A549 (cell line): ENCODE measurements around the gene CSTF1. TPM values are rescaled to one million over a fixed set of nuclear protein-coding genes. Genes with fewer than 3 reads are reported as not detected.

Experiments
- ATAC-seq, 2 experiments: fragments of 200-7000 bp in 1 of 2; fragments of >200 bp in 1 of 2; cut with Nextera tagmentation in 1 of 2; cut with Tn5 transposase in 1 of 2; 3 replicates each; pipeline versions ENCODE4 v1.8.0 to v1.9.1; 2018 to 2020; ENCODE audit warnings: mild to moderate bottlenecking in 1 of 2, moderate library complexity in 1 of 2
- CTCF ChIA-PET: fragments of 300-600 bp; sonication (Branson Sonifier 250); formaldehyde crosslinking; extraction: SDS; loops from one replicate; lab custom pipeline; 2021; ENCODE audit warnings: antibody characterized with exemption, inconsistent platforms; lab: Yijun Ruan, JAX
- POLR2A ChIA-PET: fragments of 350-600 bp; formaldehyde crosslinking; extraction: SDS; loops from one replicate; lab custom pipeline; 2021; ENCODE audit warnings: antibody characterized with exemption, inconsistent platforms; lab: Yijun Ruan, JAX
- DNase-seq, 2 experiments: peaks; one replicate each; pipeline versions ENCODE4 v3.0.0 to v3.0.0-alpha.2; 2011 to 2016; ENCODE audit warnings: low read depth in 1 of 2, low spot score in 1 of 2
- FAIRE-seq: peaks from 2 replicates; lab custom pipeline; 2011; peaks lifted over from hg19 to GRCh38; lab: Jason Lieb, UNC
- H3K27ac ChIP-seq, 2 experiments: fragments of >200 bp; sonication (Bioruptor Twin); formaldehyde crosslinking; 3 replicates each; pipeline ENCODE4 v1.5.1; 2016 to 2017
- H3K4me1 ChIP-seq: fragments of >200 bp; sonication (Bioruptor Twin); formaldehyde crosslinking; 3 replicates; pipeline ENCODE4 v1.6.1; 2016
- H3K4me2 ChIP-seq: fragments of >200 bp; sonication (Bioruptor Twin); formaldehyde crosslinking; 3 replicates; pipeline ENCODE4 v1.6.1; 2016
- H3K4me3 ChIP-seq: fragments of >200 bp; sonication (Bioruptor Twin); formaldehyde crosslinking; 3 replicates; pipeline ENCODE4 v1.5.1; 2016
- H3K9me3 ChIP-seq: fragments of >200 bp; sonication (Bioruptor Twin); formaldehyde crosslinking; 3 replicates; pipeline ENCODE4 v1.6.1; 2016
- BHLHE40 ChIP-seq: IDR thresholded peaks from 2 replicates; pipeline ENCODE4 v1.6.1; 2012; ENCODE audit warnings: low read depth, low read length, inconsistent platforms
- CBX2 ChIP-seq: fragments of 200-600 bp; sonication (generic); IDR thresholded peaks from 2 replicates; pipeline ENCODE4 v1.6.1; 2016; ENCODE audit warnings: low read depth, mild to moderate bottlenecking, borderline replicate concordance
- CBX8 ChIP-seq: fragments of 200-600 bp; sonication (generic); IDR thresholded peaks from 2 replicates; pipeline ENCODE4 v1.6.1; 2016
- CHD2 ChIP-seq: fragments of 150-350 bp; IDR thresholded peaks from 2 replicates; pipeline ENCODE4 v1.6.1; 2014; ENCODE audit warnings: low read length; ENCODE audit not compliant: partially characterized antibody
- EP300 ChIP-seq, 2 experiments: fragments of >200 bp; sonication (Bioruptor Twin); formaldehyde crosslinking; IDR thresholded peaks; 2 replicates in 1 of 2; 3 replicates in 1 of 2; pipeline ENCODE4 v1.6.1; 2016 to 2017
- ESRRA ChIP-seq: fragments of 150-350 bp; IDR thresholded peaks from 2 replicates; pipeline ENCODE4 v1.6.1; 2014; ENCODE audit warnings: mild to moderate bottlenecking, low read length, borderline replicate concordance
- FOSB ChIP-seq: fragments of 250-450 bp; sonication (Bioruptor Pico); IDR thresholded peaks from 2 replicates; pipeline ENCODE4 v1.5.0; 2020; ENCODE audit warnings: mild to moderate bottlenecking, moderate library complexity
- FOSL2 ChIP-seq, 2 experiments: fragments of 450-650 bp in 1 of 2; fragments of >200 bp in 1 of 2; sonication (Bioruptor Twin) in 1 of 2; formaldehyde crosslinking; IDR thresholded peaks; 2 replicates each; pipeline versions ENCODE4 v1.5.0 to v1.6.1; 2016 to 2020; ENCODE audit warnings: mild to moderate bottlenecking in 1 of 2, moderate library complexity in 1 of 2
- HDAC2 ChIP-seq: fragments of 200-600 bp; sonication (generic); IDR thresholded peaks from 2 replicates; pipeline ENCODE4 v1.6.1; 2016
- HEYL ChIP-seq: fragments of 250-450 bp; sonication (Bioruptor Pico); IDR thresholded peaks from 2 replicates; pipeline ENCODE4 v1.8.0; 2021; ENCODE audit warnings: mild to moderate bottlenecking, moderate library complexity
- HMGXB4 ChIP-seq: fragments of 250-450 bp; sonication (Bioruptor Pico); IDR thresholded peaks from 2 replicates; pipeline ENCODE4 v1.5.0; 2021; ENCODE audit warnings: mild to moderate bottlenecking, moderate library complexity, borderline replicate concordance
- HOXA7 ChIP-seq: fragments of 250-450 bp; sonication (Bioruptor Pico); IDR thresholded peaks from 2 replicates; pipeline ENCODE4 v1.5.0; 2020; ENCODE audit warnings: mild to moderate bottlenecking, moderate library complexity
- HOXB13 ChIP-seq: fragments of 250-450 bp; sonication (Bioruptor Pico); IDR thresholded peaks from 2 replicates; pipeline ENCODE4 v1.5.0; 2020; ENCODE audit warnings: low read depth, mild to moderate bottlenecking, moderate library complexity
- JUN ChIP-seq, 2 experiments: fragments of >200 bp; sonication (Bioruptor Twin); formaldehyde crosslinking; IDR thresholded peaks; 2 replicates in 1 of 2; 3 replicates in 1 of 2; pipeline ENCODE4 v1.6.1; 2016 to 2017
- JUNB ChIP-seq: fragments of >200 bp; sonication (Bioruptor Twin); formaldehyde crosslinking; IDR thresholded peaks from 2 replicates; pipeline ENCODE4 v1.6.1; 2016
- KDM5A ChIP-seq: fragments of 200-600 bp; sonication (generic); IDR thresholded peaks from 2 replicates; pipeline ENCODE4 v1.6.1; 2016; ENCODE audit warnings: antibody characterized with exemption, mild to moderate bottlenecking
- MAFK ChIP-seq: fragments of 450-650 bp; IDR thresholded peaks from 2 replicates; pipeline ENCODE4 v1.6.1; 2014; ENCODE audit not compliant: partially characterized antibody
- MAX ChIP-seq: IDR thresholded peaks from 2 replicates; pipeline ENCODE4 v1.6.1; 2012
- NFE2L2 ChIP-seq: fragments of 150-350 bp; conservative IDR thresholded peaks from 2 replicates; pipeline ENCODE4 v1.6.1; 2014; ENCODE audit warnings: low read length
- NR3C1 ChIP-seq: fragments of >200 bp; sonication (Bioruptor Twin); formaldehyde crosslinking; IDR thresholded peaks from 3 replicates; pipeline ENCODE4 v1.6.1; 2017
- PHF8 ChIP-seq: fragments of 200-600 bp; sonication (generic); IDR thresholded peaks from 2 replicates; pipeline ENCODE4 v1.6.1; 2016; ENCODE audit warnings: low read depth, mild to moderate bottlenecking, antibody characterized with exemption, moderate library complexity, borderline replicate concordance
- POLR2AphosphoS2 ChIP-seq: conservative IDR thresholded peaks from 2 replicates; pipeline ENCODE4 v1.6.1; 2012; ENCODE audit warnings: low read length, improper control_type of control experiment, inconsistent platforms
- RARB ChIP-seq: fragments of 250-450 bp; sonication (Bioruptor Pico); IDR thresholded peaks from 2 replicates; pipeline ENCODE4 v1.8.0; 2021; ENCODE audit warnings: mild to moderate bottlenecking, moderate library complexity
- RFX5 ChIP-seq: fragments of 450-650 bp; IDR thresholded peaks from 2 replicates; pipeline ENCODE4 v1.7.1; 2014; ENCODE audit warnings: antibody characterized with exemption, mild to moderate bottlenecking, moderate library complexity
- RNF2 ChIP-seq: fragments of 200-600 bp; sonication (generic); IDR thresholded peaks from 2 replicates; pipeline ENCODE4 v1.6.1; 2016; ENCODE audit warnings: low read depth, mild to moderate bottlenecking, antibody characterized with exemption, moderate library complexity, borderline replicate concordance
- TP53 ChIP-seq: fragments of 250-450 bp; sonication (Bioruptor Pico); IDR thresholded peaks from 2 replicates; pipeline ENCODE4 v1.5.0; 2021; ENCODE audit warnings: mild to moderate bottlenecking, moderate library complexity
- USF2 ChIP-seq: fragments of 450-650 bp; IDR thresholded peaks from 2 replicates; pipeline ENCODE4 v1.6.1; 2014; ENCODE audit warnings: antibody characterized with exemption
- ZNF302 ChIP-seq: fragments of 250-450 bp; sonication (Bioruptor Pico); IDR thresholded peaks from 2 replicates; pipeline ENCODE4 v1.9.0; 2021; ENCODE audit warnings: inconsistent platforms, mild to moderate bottlenecking, moderate library complexity
- WGBS: methylation state at CpG from one replicate; pipeline ENCODE4 v1.1.6; 2017; ENCODE audit errors: missing lambda C conversion rate; 5-methylcytosine and 5-hydroxymethylcytosine counted together
- polyA plus RNA-seq, 4 experiments: library from polyadenylated mRNA; depleted of rRNA in 3 of 4; stranded (reverse); fragments of >200 nt; fragmentation: RNase III in 1 of 4; extraction: RNeasy Plus Mini Kit Qiagen cat#74134 plus additional on column Dnase treatment in 1 of 4; gene quantifications; 2 replicates in 3 of 4; 3 replicates in 1 of 4; pipeline ENCODE4 v1.2.3, GENCODE V29; 2011 to 2017
- TF ChIP-seq, protein P1 (sequence below): IDR thresholded peaks from 2 replicates; pipeline ENCODE4 v1.6.1; 2012
- TF ChIP-seq, protein P2 (sequence below): fragments of >200 bp; sonication (Bioruptor Twin); formaldehyde crosslinking; IDR thresholded peaks from 3 replicates; pipeline ENCODE4 v1.6.1; 2016
- TF ChIP-seq, protein P3 (sequence below): fragments of 250-450 bp; sonication (Bioruptor Pico); IDR thresholded peaks from 2 replicates; pipeline ENCODE4 v1.5.0; 2020; ENCODE audit warnings: low read depth, mild to moderate bottlenecking, moderate library complexity
- TF ChIP-seq, protein P4 (sequence below): fragments of >200 bp; sonication (Bioruptor Twin); formaldehyde crosslinking; IDR thresholded peaks from 2 replicates; pipeline ENCODE4 v1.6.1; 2016

CSTF1 gene
- polyA plus RNA-seq, 2 of the 4 experiments (the other 2 are of a cell fraction): 40.9 to 79.9 TPM

- H3K4me2 ChIP-seq: peak overlapping the region; percentile 83
- ATAC-seq (no peak), FAIRE-seq (no peak), DNase-seq (no peak)
- 76% methylated on average over 8 of the region's 8 CpGs for WGBS
- H3K4me3 ChIP-seq: peak overlapping the region; percentile 85
- H3K9me3 ChIP-seq: no peaks in the 10 kb centered on the region
- TF ChIP-seq ESRRA (no peak), ZNF302 (CRISPR knock-in tag) (no peak), HMGXB4 (CRISPR knock-in tag) (no peak), NFE2L2 (no peak), HOXA7 (no peak), FOSB (CRISPR knock-in tag) (no peak), KDM5A (no peak), JUNB (no peak), MAFK (no peak), FOSL2 (IDR thresholded peaks at IDR 0.05) (no peak), FOSL2 (CRISPR knock-in tag; IDR thresholded peaks at IDR 0.05) (no peak), PHF8 (no peak), RNF2 (no peak), NR3C1 (no peak), USF2 (no peak), HDAC2 (no peak), POLR2AphosphoS2 (no peak), HOXB13 (no peak), CHD2 (no peak)
- TF ChIP-seq, protein P1, sequence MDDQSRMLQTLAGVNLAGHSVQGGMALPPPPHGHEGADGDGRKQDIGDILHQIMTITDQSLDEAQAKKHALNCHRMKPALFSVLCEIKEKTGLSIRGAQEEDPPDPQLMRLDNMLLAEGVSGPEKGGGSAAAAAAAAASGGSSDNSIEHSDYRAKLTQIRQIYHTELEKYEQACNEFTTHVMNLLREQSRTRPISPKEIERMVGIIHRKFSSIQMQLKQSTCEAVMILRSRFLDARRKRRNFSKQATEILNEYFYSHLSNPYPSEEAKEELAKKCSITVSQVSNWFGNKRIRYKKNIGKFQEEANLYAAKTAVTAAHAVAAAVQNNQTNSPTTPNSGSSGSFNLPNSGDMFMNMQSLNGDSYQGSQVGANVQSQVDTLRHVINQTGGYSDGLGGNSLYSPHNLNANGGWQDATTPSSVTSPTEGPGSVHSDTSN: no peak
- TF ChIP-seq, protein P2, sequence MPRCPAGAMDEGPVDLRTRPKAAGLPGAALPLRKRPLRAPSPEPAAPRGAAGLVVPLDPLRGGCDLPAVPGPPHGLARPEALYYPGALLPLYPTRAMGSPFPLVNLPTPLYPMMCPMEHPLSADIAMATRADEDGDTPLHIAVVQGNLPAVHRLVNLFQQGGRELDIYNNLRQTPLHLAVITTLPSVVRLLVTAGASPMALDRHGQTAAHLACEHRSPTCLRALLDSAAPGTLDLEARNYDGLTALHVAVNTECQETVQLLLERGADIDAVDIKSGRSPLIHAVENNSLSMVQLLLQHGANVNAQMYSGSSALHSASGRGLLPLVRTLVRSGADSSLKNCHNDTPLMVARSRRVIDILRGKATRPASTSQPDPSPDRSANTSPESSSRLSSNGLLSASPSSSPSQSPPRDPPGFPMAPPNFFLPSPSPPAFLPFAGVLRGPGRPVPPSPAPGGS: no peak
- POLR2A ChIA-PET: no interaction called here
- peaks cover 24% of the 10 kb centered on the region for H3K4me1 ChIP-seq
- H3K27ac ChIP-seq: peak overlapping the region; percentile 85 to 96
- CTCF ChIA-PET: interaction anchor here (0.6 to 2.5 kb wide), 2 partner anchors 13 to 19 kb away, joined by 3 to 6 read pairs; no protein-coding TSS in a partner anchor
Observed at GRCh38 chr20:56393653-56394052, 1.2 kb downstream of the CSTF1 start.

DNA sequence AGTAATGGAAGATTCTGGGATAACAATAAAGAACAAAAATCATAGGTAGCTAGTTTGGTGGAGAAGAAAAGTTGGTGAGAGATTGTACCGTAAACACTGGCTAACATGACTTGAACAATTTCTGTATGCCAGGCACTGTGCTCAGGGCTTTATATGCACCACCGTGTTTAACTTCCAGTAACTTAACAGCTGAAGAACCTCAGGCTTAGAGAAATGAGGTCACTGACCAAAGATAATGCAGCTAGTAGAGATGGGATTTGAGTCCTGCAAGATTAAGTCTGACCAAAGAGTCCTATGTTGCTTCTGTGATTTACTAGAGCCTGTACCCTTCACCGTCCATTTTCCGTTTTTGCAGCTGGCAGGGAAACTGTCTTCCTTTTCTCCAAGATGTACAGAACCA, 2.7 kb downstream of the CSTF1 start:
- CTCF ChIA-PET: interaction anchor here (0.9 to 2.2 kb wide), 4 partner anchors 12 to 55 kb away, joined by 3 to 7 read pairs (median 4); no protein-coding TSS in a partner anchor
- POLR2A ChIA-PET: no interaction called here
- TF ChIP-seq MAFK (no peak), RARB (CRISPR knock-in tag) (no peak), CBX8 (no peak), RNF2 (no peak), HMGXB4 (CRISPR knock-in tag) (no peak), PHF8 (no peak), KDM5A (no peak), BHLHE40 (no peak), RFX5 (no peak), EP300 (IDR thresholded peaks at IDR 0.05) (no peak), MAX (no peak), HEYL (no peak), JUN (IDR thresholded peaks at IDR 0.05) (no peak), TP53 (CRISPR knock-in tag) (no peak), CBX2 (no peak)
- TF ChIP-seq, protein P3, sequence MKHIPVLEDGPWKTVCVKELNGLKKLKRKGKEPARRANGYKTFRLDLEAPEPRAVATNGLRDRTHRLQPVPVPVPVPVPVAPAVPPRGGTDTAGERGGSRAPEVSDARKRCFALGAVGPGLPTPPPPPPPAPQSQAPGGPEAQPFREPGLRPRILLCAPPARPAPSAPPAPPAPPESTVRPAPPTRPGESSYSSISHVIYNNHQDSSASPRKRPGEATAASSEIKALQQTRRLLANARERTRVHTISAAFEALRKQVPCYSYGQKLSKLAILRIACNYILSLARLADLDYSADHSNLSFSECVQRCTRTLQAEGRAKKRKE (CRISPR knock-in tag): no peak
- TF ChIP-seq, protein P4, sequence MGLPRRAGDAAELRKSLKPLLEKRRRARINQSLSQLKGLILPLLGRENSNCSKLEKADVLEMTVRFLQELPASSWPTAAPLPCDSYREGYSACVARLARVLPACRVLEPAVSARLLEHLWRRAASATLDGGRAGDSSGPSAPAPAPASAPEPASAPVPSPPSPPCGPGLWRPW: no peak

More for the DNA sequence above, 2.7 kb downstream of the CSTF1 start:
- FAIRE-seq: no peak
- no peaks in the 10 kb centered on the region for H3K9me3 ChIP-seq
- ATAC-seq: no peak
- WGBS: 88% methylated on average over 4 of the region's 4 CpGs
- no peak for DNase-seq
- no peak overlapping the region for H3K4me2 ChIP-seq
- no peak overlapping the region for H3K27ac ChIP-seq
- peaks cover 17% of the 10 kb centered on the region for H3K4me1 ChIP-seq
- no peak overlapping the region for H3K4me3 ChIP-seq
